CD4-positive, alpha-beta T cell treated with Interleukin-6 for 4 hours (primary cell): ENCODE data around the gene APAF1.

Source experiments
- DNase-seq: peaks from one replicate; pipeline ENCODE4 v3.0.0-alpha.2; 2020; ENCODE audit warnings: mixed read lengths

Gene APAF1

DNA sequence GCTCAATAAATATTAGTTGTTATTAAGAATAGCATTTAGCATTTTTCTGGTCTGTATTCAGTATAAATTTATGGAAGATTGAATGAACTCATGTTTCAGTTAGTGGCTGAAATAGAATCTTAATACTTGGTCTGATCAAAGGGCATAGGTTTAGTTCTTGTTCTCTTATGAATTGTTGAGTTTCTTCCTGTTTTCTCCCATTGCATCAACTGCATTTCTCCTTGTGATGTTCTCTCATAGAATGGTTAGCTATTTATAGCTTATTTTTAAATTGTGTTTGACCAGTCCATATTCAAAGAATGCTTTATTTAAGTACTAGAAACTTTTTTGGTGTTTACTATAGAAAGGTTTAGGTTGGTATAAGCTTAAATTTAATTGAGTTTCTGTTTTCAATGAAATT, 29.8 kb downstream of the APAF1 start:
- DNase-seq = no peak

- DNase-seq = no peak
These were observed 33.3 kb downstream of the APAF1 start for GRCh38 chr12:98678236-98678945.

- DNase-seq = no peak
These were observed 34.0 kb downstream of the APAF1 start for GRCh38 chr12:98678946-98679610.

DNA sequence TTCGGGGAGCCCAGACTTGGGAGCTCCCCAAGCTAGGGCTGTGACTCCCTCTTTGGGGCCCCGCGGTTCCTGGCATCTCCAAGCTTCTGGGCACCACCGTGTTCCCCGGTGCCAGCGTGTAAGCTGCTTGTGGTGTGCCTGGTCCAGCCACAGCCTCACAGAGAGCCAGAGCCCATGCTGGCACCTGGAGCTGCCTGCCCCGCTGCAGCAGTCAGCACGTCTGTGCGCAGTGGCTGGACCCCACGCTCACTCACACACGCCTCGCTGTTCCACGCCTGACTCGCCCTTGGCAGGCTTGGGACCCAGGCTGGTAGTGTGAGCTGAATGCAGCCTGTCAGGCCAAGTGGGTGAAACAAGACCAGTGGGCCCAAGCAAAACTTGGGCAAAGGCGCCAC, 34.5 kb downstream of the APAF1 start:
- no peak for DNase-seq

- DNase-seq = no peak
These were observed 39.1 kb downstream of the APAF1 start for GRCh38 chr12:98684199-98684598.

DNA sequence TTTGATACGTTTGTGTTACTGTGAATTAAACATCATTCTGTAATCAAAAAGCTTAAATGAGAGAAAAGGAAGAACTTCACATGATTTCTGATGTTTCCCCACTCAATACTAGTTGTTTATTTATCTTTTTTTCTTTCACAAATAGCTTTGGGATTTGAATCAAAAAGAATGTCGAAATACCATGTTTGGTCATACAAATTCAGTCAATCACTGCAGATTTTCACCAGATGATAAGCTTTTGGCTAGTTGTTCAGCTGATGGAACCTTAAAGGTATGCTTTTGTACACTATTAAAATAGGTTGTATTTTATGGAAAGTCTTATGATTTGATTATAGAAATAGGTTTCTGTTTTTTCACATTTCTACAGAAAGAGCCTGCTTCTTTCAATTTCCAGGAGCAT, 41.5 kb downstream of the APAF1 start:
- no peak for DNase-seq

GRCh38 chr12:98691351-98691750, 46.3 kb downstream of the APAF1 start:
- no peak for DNase-seq

DNA sequence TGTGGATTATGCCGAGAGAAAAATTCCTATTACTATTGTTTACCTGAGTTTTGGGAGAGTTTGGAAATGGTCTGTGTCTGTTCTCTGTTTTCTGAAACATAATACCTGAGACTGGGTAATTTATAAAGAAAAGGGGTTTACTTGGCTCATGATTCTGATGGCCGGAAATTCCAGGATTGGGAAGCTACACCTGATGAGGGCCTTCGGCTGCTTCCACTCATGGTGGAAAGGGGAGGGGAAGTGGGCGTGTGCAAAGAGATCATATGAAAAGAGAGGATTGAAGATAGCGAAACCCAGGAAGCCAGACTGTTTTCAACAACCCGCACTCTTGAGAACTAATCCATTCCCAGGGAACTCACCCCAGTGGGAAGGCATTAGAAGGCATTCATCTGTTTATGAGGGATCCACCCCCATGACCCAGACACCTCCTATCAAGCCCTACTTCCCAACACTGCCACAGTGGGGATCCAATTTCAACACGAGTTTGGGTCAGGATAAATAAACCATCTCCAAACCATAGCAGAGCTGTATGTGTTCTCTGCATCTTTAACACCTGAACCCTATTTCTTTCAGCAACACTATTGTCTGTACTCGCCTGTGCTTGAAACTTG, 51.1 kb downstream of the APAF1 start:
- no peak for DNase-seq

GRCh38 chr12:98697209-98697608, 52.1 kb downstream of the APAF1 start:
- DNase-seq = no peak

- peak; percentile 17 for DNase-seq
These were observed 53.7 kb downstream of the APAF1 start for GRCh38 chr12:98698603-98699463.

DNA sequence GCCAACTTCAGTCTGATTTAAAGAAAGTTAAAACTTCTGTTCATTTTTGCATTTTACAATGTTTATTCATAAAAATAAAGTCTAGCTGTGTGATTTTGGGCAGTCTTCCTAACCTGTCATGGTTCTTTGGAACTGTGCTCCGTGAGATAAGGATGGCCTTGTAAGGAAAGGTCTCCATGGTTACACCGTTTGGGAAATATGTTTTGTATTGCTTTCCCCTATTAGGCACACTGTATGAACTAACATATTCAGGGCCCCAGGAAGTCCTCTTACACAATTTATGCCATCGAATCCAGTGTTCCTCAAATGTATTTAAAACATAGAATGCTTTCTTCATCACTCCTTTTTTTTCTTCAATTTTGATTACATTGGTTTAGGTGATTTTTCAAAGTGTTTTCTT, 54.5 kb downstream of the APAF1 start:
- no peak for DNase-seq

DNA sequence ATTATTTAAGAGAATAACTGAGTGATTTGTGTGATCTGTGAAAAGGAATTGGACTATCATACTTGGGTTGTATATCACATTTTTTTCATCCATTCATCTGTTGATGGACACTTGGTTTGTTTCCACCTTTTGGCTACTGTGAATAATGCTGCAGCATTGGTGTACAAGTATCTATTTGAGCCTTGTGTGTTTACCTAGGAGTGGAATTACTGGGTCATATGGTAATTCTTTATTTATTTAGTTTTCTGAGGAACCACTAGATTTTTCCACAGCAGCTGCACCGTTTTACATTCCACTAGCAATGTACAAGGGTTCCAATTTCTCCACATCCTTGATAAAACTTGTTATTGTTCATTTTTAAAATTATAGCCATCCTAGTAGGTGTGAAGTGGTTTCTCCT, 56.1 kb downstream of the APAF1 start:
- DNase-seq = no peak

GRCh38 chr12:98709022-98709421, 63.9 kb downstream of the APAF1 start:
- no peak for DNase-seq

GRCh38 chr12:98714426-98714825, 69.3 kb downstream of the APAF1 start:
- DNase-seq = no peak

DNA sequence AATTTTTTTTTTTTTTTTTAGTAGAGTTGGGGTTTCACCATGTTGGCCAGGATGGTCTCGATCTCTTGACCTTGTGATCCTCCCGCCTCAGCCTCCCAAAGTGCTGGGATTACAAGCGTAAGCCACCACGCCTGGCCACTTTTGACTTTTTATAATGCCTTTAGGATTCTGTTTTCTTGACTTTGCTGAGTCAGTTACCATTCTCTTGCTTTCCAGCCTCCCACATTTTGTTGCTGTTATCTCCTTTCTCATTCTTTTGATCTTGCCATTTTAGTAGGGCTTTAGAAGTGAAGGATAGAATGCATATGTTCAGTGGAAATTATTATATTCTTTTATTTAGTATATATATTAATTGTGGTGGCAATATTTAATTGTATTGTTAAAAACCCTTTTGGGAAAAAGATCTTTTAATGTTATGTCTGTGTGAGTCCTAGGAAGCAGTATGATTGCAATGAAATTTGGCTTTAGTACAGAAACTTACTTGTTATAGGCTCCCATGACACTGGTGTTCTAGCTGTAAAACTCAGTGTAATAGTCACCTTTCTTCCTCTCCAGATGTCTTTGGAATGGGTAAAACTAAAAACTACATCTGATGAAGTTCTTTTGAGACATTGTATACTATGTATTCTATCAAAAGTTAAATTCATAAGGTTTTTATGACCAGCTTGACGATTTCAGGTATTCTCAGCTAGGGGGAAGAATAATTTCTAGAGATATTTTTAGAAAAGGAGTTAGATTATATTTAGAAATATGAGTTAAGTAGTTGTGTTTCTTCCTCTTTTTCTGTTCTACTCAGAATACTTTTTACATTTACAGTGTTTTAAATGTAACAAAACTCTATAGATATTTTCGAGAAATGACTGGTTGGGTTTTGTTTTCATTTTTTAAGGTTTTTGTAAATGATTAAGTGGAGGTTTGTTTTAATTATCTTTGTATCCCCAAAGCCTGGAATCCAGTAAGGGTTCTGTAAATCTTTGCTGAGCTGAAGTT, 74.7 kb downstream of the APAF1 start:
- no peak for DNase-seq

GRCh38 chr12:98721204-98721702, 76.2 kb downstream of the APAF1 start:
- DNase-seq = no peak

GRCh38 chr12:98724384-98725155, 79.5 kb downstream of the APAF1 start:
- DNase-seq = no peak

DNA sequence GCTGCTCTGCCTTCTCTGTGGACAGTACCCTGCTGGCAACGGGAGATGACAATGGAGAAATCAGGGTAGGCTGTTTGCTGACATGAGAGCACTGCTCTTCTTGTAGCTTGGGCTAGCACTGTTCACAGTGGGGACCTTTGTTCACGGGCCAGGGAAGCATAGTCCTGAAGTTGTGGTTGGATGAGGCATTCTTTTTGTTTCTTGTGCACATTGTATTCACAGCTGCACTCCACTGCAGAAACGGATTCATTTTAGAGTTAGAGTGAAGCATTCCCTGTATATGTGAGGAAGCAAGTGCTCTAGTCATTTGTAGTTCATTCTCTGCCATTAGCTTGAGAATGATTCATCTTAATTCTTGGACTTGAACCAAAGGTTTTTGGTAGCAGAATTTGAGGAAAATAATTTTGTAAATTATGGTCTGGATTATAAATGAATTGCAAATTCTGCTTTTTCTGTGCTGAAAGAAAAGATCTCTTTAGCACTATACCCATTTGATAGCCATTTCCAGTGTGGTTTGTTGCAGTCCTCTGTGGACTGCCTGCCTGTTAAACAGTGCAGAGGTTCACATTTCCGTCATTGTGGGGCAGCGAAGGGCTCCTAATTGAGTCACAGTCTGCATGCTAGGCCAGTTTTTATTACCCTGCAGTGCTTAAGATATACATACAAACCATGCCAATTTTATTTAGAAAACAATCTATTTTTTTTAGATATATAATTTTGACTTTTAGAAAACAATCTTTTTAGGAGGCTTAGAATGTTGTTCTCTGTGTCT, 80.6 kb downstream of the APAF1 start:
- DNase-seq = peak; percentile 45

GRCh38 chr12:98727196-98727595, 82.1 kb downstream of the APAF1 start:
- DNase-seq = no peak

DNA sequence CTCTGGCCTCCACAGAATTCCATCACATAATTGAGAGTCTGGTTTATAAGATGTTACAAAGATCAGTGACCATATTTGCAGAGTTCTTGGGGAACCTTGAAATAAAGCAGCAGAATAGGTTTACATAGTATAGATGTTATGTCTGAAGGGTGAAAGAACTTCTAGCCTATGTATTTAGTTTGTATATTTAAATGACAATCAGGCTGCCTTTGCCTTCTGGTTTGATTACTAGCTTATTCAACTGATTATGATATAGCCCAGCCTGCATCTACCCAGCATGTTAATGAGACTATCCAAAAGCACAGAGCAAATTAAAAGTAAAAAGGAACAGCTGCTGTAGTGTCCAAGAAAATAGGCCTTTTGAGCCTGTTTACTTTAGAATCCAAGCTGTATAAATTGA, 85.3 kb downstream of the APAF1 start:
- no peak for DNase-seq
